Uterus (tissue), 2 donors: ENCODE measurements around the gene FSD2.

Experiments
- CTCF ChIP-seq, 4 experiments: fragments of 200-600 bp in 2 of 4; fragments of 450-650 bp in 2 of 4; sonication (generic) in 2 of 4; IDR thresholded peaks; one replicate each; pipeline ENCODE4 v1.5.1; 2016 to 2019; ENCODE audit warnings: antibody characterized with exemption in 4 of 4, mild to moderate bottlenecking in 2 of 4, moderate library complexity in 1 of 4
- POLR2A ChIP-seq, 2 donors: fragments of 450-650 bp; IDR thresholded peaks; one replicate each; pipeline ENCODE4 v1.6.1; 2016; ENCODE audit warnings: antibody characterized with exemption in 2 of 2, mild to moderate bottlenecking in 1 of 2, moderate library complexity in 1 of 2

GRCh38 chr15:82802497-82802896 lies 3.4 kb downstream of the FSD2 start:
- TF ChIP-seq CTCF (IDR thresholded peaks at IDR 0.05) (no peak), POLR2A (IDR thresholded peaks at IDR 0.05) (no peak)
